Measurements from ENCODE around the gene HRH1.

DNA sequence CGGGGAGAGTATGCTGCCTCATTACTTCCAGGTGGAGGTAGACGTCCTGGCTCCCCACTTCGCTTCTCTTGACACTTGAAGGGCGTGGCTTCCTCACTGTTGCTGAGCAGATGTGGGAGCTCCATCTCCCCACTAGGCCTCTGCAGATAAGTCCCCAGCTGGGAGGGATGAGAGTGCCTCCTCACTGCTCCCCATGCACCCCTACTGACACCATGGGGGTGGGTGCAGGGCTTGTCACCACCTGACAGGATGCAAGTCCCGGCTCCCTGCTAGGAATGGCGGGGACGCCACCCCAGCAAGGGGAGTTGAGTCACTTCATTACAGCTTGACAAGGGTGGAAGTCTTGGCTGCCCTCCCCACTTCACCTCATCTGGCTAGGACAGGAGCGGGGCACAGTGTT, 81.1 kb downstream of the HRH1 start:
- TF ChIP-seq, protein P1, sequence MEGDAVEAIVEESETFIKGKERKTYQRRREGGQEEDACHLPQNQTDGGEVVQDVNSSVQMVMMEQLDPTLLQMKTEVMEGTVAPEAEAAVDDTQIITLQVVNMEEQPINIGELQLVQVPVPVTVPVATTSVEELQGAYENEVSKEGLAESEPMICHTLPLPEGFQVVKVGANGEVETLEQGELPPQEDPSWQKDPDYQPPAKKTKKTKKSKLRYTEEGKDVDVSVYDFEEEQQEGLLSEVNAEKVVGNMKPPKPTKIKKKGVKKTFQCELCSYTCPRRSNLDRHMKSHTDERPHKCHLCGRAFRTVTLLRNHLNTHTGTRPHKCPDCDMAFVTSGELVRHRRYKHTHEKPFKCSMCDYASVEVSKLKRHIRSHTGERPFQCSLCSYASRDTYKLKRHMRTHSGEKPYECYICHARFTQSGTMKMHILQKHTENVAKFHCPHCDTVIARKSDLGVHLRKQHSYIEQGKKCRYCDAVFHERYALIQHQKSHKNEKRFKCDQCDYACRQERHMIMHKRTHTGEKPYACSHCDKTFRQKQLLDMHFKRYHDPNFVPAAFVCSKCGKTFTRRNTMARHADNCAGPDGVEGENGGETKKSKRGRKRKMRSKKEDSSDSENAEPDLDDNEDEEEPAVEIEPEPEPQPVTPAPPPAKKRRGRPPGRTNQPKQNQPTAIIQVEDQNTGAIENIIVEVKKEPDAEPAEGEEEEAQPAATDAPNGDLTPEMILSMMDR (IDR thresholded peaks at IDR 0.05; ENCODE audit: insufficient read depth, low read depth, low read length), result no peak
- TF ChIP-seq EZH2 (IDR thresholded peaks at IDR 0.05; ENCODE audit: insufficient read depth, low read length), result no peak

Measured in astrocyte (in vitro differentiated cells and primary cell).